Neural progenitor cell (in vitro differentiated cells): ENCODE data around the gene ANKRD13D.

Source experiments
- CTCF ChIP-seq: fragments of 200-600 bp; sonication (generic); IDR thresholded peaks from 2 replicates; pipeline ENCODE4 v1.5.1; 2017; ENCODE audit warnings: antibody characterized with exemption, mild to moderate bottlenecking
- EZH2 ChIP-seq: fragments of 200-600 bp; sonication (generic); IDR thresholded peaks from 2 replicates; pipeline ENCODE4 v1.6.1; 2017; ENCODE audit warnings: antibody characterized with exemption, mild to moderate bottlenecking, moderate library complexity
- EZH2phosphoT487 ChIP-seq: fragments of 200-600 bp; sonication (generic); IDR thresholded peaks from 2 replicates; pipeline ENCODE4 v1.6.1; 2017; ENCODE audit warnings: antibody characterized with exemption

DNA sequence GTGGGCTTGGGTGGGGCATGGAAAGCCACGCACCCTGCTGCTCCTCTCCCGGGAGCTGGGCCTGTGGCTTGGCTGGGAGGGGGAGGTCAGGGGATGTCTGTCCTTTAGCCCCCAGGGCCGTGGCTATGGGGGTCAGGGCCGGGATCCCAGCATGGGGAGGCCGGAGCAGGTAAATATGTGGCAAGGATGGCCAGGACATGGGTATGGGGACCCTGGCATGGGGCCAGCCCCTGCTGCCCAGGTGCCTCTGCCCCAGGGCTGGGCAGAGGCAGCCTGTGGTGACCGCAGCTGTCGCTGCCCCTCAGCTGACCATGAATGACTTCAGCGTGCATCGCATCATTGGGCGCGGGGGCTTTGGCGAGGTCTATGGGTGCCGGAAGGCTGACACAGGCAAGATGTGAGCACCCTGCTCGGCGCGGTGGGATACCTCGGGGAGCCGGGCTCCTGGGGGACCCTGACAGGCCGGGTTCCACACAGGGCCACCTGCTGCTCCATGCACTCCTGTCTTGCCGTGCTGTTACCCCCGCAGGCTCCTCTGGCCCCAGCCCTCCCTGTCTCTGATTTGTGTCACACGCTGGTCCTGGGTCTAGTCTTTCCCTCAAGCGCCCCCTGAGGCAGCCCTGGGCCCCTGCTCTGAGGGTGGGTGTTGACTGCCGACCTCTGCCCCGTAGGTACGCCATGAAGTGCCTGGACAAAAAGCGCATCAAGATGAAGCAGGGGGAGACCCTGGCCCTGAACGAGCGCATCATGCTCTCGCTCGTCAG, 8.1 kb upstream of the ANKRD13D start:
- TF ChIP-seq CTCF (no peak), EZH2 (no peak), EZH2phosphoT487 (no peak)
